Measurements from ENCODE around the gene PRF1. TPM values are rescaled to one million over a fixed set of nuclear protein-coding genes. Genes with fewer than 3 reads are reported as not detected.

PRF1 gene
- total RNA-seq, 1 experiment from 2014 or later: 6.4 TPM

DNA sequence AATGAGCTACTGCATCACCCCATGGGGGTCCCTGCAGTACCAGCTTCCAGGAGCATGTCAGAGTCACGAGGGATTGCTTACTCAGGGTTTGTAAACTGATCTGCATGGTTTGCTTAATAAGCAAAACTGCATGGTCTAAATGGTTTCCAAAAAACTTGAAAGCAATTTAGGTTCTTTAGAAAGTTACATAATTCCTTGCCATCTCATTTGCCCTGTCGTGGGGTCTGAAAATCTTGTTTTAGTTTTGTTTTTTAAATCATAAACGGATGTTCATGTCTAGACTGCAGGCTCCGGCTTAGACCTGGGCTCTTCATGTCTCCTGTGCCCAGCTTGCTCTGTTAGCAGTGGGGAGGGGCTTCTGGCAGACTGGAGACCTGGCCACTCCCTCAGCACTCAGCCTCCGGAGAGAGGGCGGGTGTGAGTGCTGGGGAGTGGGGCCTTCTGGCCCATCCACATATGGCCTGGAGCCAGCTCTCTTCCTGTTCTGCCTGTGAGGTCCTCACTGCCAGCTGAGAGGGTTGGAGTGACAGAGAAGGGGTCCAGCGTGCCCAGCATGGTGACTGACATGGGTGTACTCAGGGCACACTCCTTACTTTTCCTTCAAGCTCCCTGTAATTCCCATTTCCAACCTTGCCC, 17.5 kb downstream of the PRF1 start:
- DNase-seq (ENCODE audit: low read depth, low spot score): no peak
- no peak overlapping the region for H2AFZ ChIP-seq (ENCODE audit: low read depth, low read length, poor library complexity, severe bottlenecking)
- H3K36me3 ChIP-seq (ENCODE audit: control insufficient read depth in 1 of 2, insufficient read depth in 2 of 2, low read length in 2 of 2): no peaks in the 10 kb centered on the region
- peaks cover 49 to 96% of the 10 kb centered on the region in 2 experiments for H3K4me1 ChIP-seq (ENCODE audit: control insufficient read depth in 1 of 2, insufficient read depth in 2 of 2, low read length in 2 of 2)
- RAD21 ChIA-PET (ENCODE audit: low non-redundant PET in 1 of 2, low total read pairs in 2 of 2, uncharacterized antibody in 2 of 2, unreplicated experiment in 2 of 2): no interaction called here
- no peaks in the 10 kb centered on the region for H3K9me3 ChIP-seq (ENCODE audit: control insufficient read depth in 1 of 2, insufficient read depth in 1 of 2, low read depth in 1 of 2, low read length in 2 of 2)
- TF ChIP-seq, protein P1, sequence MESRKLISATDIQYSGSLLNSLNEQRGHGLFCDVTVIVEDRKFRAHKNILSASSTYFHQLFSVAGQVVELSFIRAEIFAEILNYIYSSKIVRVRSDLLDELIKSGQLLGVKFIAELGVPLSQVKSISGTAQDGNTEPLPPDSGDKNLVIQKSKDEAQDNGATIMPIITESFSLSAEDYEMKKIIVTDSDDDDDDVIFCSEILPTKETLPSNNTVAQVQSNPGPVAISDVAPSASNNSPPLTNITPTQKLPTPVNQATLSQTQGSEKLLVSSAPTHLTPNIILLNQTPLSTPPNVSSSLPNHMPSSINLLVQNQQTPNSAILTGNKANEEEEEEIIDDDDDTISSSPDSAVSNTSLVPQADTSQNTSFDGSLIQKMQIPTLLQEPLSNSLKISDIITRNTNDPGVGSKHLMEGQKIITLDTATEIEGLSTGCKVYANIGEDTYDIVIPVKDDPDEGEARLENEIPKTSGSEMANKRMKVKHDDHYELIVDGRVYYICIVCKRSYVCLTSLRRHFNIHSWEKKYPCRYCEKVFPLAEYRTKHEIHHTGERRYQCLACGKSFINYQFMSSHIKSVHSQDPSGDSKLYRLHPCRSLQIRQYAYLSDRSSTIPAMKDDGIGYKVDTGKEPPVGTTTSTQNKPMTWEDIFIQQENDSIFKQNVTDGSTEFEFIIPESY (IDR thresholded peaks at IDR 0.05; ENCODE audit: extremely low read depth, insufficient replicate concordance, low read length): no peak
- TF ChIP-seq SP1 (IDR thresholded peaks at IDR 0.05; ENCODE audit: low read depth): no peak
- 0 out of 2 replicates have a peak, but pooled peaks have one; percentile 3 for TF ChIP-seq POLR2AphosphoS5 (IDR thresholded peaks at IDR 0.05; ENCODE audit: low read depth, low read length)
- no peak for TF ChIP-seq TCF7L2 (IDR thresholded peaks at IDR 0.05; ENCODE audit: borderline replicate concordance, extremely low read depth, insufficient read depth, insufficient read length)
- TF ChIP-seq SIN3A (IDR thresholded peaks at IDR 0.05; ENCODE audit: low read depth): no peak
- no peak overlapping the region for H3K4me3 ChIP-seq (replicated peaks in 1 of 2; ENCODE audit: low read depth in 1 of 2, low read length in 2 of 2)
- peak overlapping the region; percentile 15; the same call in 1 of the 2 replicates for H3K9ac ChIP-seq (ENCODE audit: low read length)
- no peaks in the 10 kb centered on the region for H3K27me3 ChIP-seq (ENCODE audit: insufficient read depth, low read length)
- POLR2A ChIA-PET: interaction anchor here (2.1 kb wide), 1 partner anchor 11 kb away, joined by 5 read pairs; no protein-coding TSS in a partner anchor
- CTCF ChIA-PET: interaction anchor here (2.7 kb wide), 1 partner anchor 26 kb away, joined by 6 read pairs; no protein-coding TSS in a partner anchor
- peak overlapping the region; percentile 35 for H3K4me2 ChIP-seq (ENCODE audit: low read length)
- peak; percentile 74 for ATAC-seq
- no TSS peak for BruUV-seq (replicated peaks)
- H4K20me1 ChIP-seq (ENCODE audit: insufficient read depth): no peaks in the 10 kb centered on the region
- H3K9me2 ChIP-seq (ENCODE audit: insufficient read depth): no peaks in the 10 kb centered on the region
- H3K27ac ChIP-seq (ENCODE audit: low read depth, low read length): peak overlapping the region; percentile 12
- intact Hi-C loops (cut with micrococcal nuclease): no loop called here
- H3K79me2 ChIP-seq (ENCODE audit: insufficient read depth, low read length): no peaks in the 10 kb centered on the region

GRCh38 chr10:70584366-70584765, 18.2 kb downstream of the PRF1 start:
- Histone ChIP-seq H3K27me3 (ENCODE audit: insufficient read depth, low read length) (no peaks in the 10 kb centered on the region), H3K9me2 (ENCODE audit: insufficient read depth) (no peaks in the 10 kb centered on the region), H3K79me2 (ENCODE audit: insufficient read depth, low read length) (no peaks in the 10 kb centered on the region), H3K9ac (ENCODE audit: low read length) (peak overlapping the region; percentile 15; the same call in 1 of the 2 replicates), H3K4me1 (ENCODE audit: control insufficient read depth in 1 of 2, insufficient read depth in 2 of 2, low read length in 2 of 2) (peaks cover 56 to 96% of the 10 kb centered on the region in 2 experiments), H2AFZ (ENCODE audit: low read depth, low read length, poor library complexity, severe bottlenecking) (no peak overlapping the region), H3K4me2 (ENCODE audit: low read length) (peak overlapping the region; percentile 35; the same call in 1 of the 2 replicates), H3K9me3 (ENCODE audit: control insufficient read depth in 1 of 2, insufficient read depth in 1 of 2, low read depth in 1 of 2, low read length in 2 of 2) (no peaks in the 10 kb centered on the region), H3K4me3 (replicated peaks in 1 of 2; ENCODE audit: low read depth in 1 of 2, low read length in 2 of 2) (no peak overlapping the region), H3K27ac (ENCODE audit: low read depth, low read length) (peak overlapping the region; percentile 12; the same call in 1 of the 2 replicates), H3K36me3 (ENCODE audit: control insufficient read depth in 1 of 2, insufficient read depth in 2 of 2, low read length in 2 of 2) (no peaks in the 10 kb centered on the region), H4K20me1 (ENCODE audit: insufficient read depth) (no peaks in the 10 kb centered on the region)
- CTCF ChIA-PET: interaction anchor here (2.7 kb wide), 1 partner anchor 25 kb away, joined by 6 read pairs; no protein-coding TSS in a partner anchor
- POLR2A ChIA-PET: interaction anchor here (2.1 kb wide), 1 partner anchor 12 kb away, joined by 5 read pairs; no protein-coding TSS in a partner anchor
- DNase-seq (ENCODE audit: low read depth, low spot score) (no peak), ATAC-seq (no peak)
- no TSS peak for BruUV-seq (replicated peaks)
- RAD21 ChIA-PET (ENCODE audit: low non-redundant PET in 1 of 2, low total read pairs in 2 of 2, uncharacterized antibody in 2 of 2, unreplicated experiment in 2 of 2): no interaction called here
- intact Hi-C loops (cut with micrococcal nuclease): no loop called here
- TF ChIP-seq POLR2AphosphoS5 (IDR thresholded peaks at IDR 0.05; ENCODE audit: low read depth, low read length): no peak
- TF ChIP-seq, protein P1 (IDR thresholded peaks at IDR 0.05; ENCODE audit: extremely low read depth, insufficient replicate concordance, low read length): no peak
- no peak for TF ChIP-seq CEBPB (IDR thresholded peaks at IDR 0.05; ENCODE audit: low read depth)
- TF ChIP-seq REST (IDR thresholded peaks at IDR 0.05; ENCODE audit: low read depth): no peak
- no peak for TF ChIP-seq EZH2 (IDR thresholded peaks at IDR 0.05)
- no peak for TF ChIP-seq JUND (IDR thresholded peaks at IDR 0.05)
- no peak for TF ChIP-seq FOSL1 (IDR thresholded peaks at IDR 0.05; ENCODE audit: low read depth)
